CD14-positive monocyte (primary cell): ENCODE data around the gene ATXN1. TPM values are rescaled to one million over a fixed set of nuclear protein-coding genes. Genes with fewer than 3 reads are reported as not detected.

Experiments used
- DNase-seq, 3 donors: peaks; one replicate each; pipeline ENCODE4 v3.0.0-alpha.2; 2011 to 2022
- H2AFZ ChIP-seq: 2 replicates; pipeline ENCODE4 v1.6.0; 2012; ENCODE audit warnings: mild to moderate bottlenecking, low read depth, low read length, inconsistent platforms; ENCODE audit not compliant: insufficient read depth, poor library complexity, severe bottlenecking
- H3K27ac ChIP-seq, 2 donors: 1 replicate in 1 of 2; 2 replicates in 1 of 2; pipeline ENCODE4 v1.5.1; 2012 to 2013; ENCODE audit warnings: low read length in 2 of 2, control low read depth in 1 of 2, inconsistent platforms in 1 of 2, low read depth in 1 of 2, mild to moderate bottlenecking in 1 of 2
- H3K27me3 ChIP-seq, 2 donors: one replicate each; pipeline versions ENCODE4 v1.6.0 to v1.6.1; 2011 to 2013; ENCODE audit warnings: low read length in 2 of 2; ENCODE audit not compliant: control insufficient read depth in 2 of 2, insufficient read depth in 2 of 2
- H3K36me3 ChIP-seq, 2 donors: replicated peaks in 1 of 2; 1 replicate in 1 of 2; 2 replicates in 1 of 2; pipeline versions ENCODE4 v1.5.1 to v1.6.1; 2012 to 2013; ENCODE audit warnings: low read length in 2 of 2, control low read depth in 1 of 2, inconsistent platforms in 1 of 2, mild to moderate bottlenecking in 1 of 2; ENCODE audit not compliant: insufficient read depth in 2 of 2, control insufficient read depth in 1 of 2
- H3K4me1 ChIP-seq, 2 donors: 1 replicate in 1 of 2; 2 replicates in 1 of 2; pipeline versions ENCODE4 v1.5.1 to v1.6.1; 2012 to 2013; ENCODE audit warnings: low read length in 2 of 2, control low read depth in 1 of 2, inconsistent platforms in 1 of 2, mild to moderate bottlenecking in 1 of 2, moderate library complexity in 1 of 2; ENCODE audit not compliant: insufficient read depth in 2 of 2, control insufficient read depth in 1 of 2
- H3K4me2 ChIP-seq: replicated peaks from 2 replicates; pipeline ENCODE3; 2012; ENCODE audit warnings: low read length, moderate library complexity, mild to moderate bottlenecking; ENCODE audit not compliant: poor library complexity, severe bottlenecking; ENCODE audit errors: extremely low read depth
- H3K4me3 ChIP-seq, 3 experiments: fragments of 200-600 bp in 1 of 3; sonication (generic) in 1 of 3; replicated peaks in 1 of 3; 1 replicate in 2 of 3; 2 replicates in 1 of 3; pipeline ENCODE4 v1.5.1; 2011 to 2013; ENCODE audit warnings: low read length in 3 of 3, mild to moderate bottlenecking in 3 of 3, control low read depth in 2 of 3, low read depth in 2 of 3, inconsistent platforms in 1 of 3, moderate library complexity in 1 of 3
- H3K79me2 ChIP-seq: 2 replicates; pipeline ENCODE4 v1.6.0; 2012; ENCODE audit warnings: mild to moderate bottlenecking, control low read depth, inconsistent platforms, low read length, moderate library complexity; ENCODE audit not compliant: insufficient read depth
- H3K9ac ChIP-seq: 2 replicates; pipeline ENCODE4 v1.6.0; 2017; ENCODE audit warnings: low read length, mild to moderate bottlenecking; ENCODE audit not compliant: insufficient read depth, poor library complexity, severe bottlenecking
- H3K9me3 ChIP-seq, 2 donors: replicated peaks in 1 of 2; 1 replicate in 1 of 2; 2 replicates in 1 of 2; pipeline versions ENCODE4 v1.5.1 to v1.6.1; 2012 to 2013; ENCODE audit warnings: low read length in 2 of 2, control low read depth in 1 of 2; ENCODE audit not compliant: control insufficient read depth in 1 of 2, insufficient read depth in 1 of 2
- H4K20me1 ChIP-seq: 2 replicates; pipeline ENCODE4 v1.6.0; 2012; ENCODE audit warnings: mild to moderate bottlenecking, low read length, control low read depth, moderate library complexity; ENCODE audit not compliant: insufficient read depth
- H3K27ac Mint-ChIP-seq, 7 donors: one replicate each; pipeline ENCODE4 v1.8.0; 2020; ENCODE audit warnings: mild to moderate bottlenecking in 7 of 7, mixed read lengths in 7 of 7, moderate library complexity in 6 of 7, inconsistent platforms in 2 of 7
- H3K27me3 Mint-ChIP-seq, 3 donors: one replicate each; pipeline ENCODE4 v1.8.0; 2021 to 2022; ENCODE audit warnings: low read depth in 3 of 3, mild to moderate bottlenecking in 3 of 3, mixed read lengths in 3 of 3, moderate library complexity in 3 of 3, inconsistent platforms in 1 of 3
- H3K36me3 Mint-ChIP-seq, 2 donors: one replicate each; pipeline ENCODE4 v1.8.0; 2020; ENCODE audit warnings: mixed read lengths in 2 of 2, inconsistent platforms in 1 of 2, mild to moderate bottlenecking in 1 of 2
- H3K4me1 Mint-ChIP-seq: one replicate; pipeline ENCODE4 v1.8.0; 2020; ENCODE audit warnings: mild to moderate bottlenecking, mixed read lengths
- H3K4me3 Mint-ChIP-seq, 2 donors: one replicate each; pipeline ENCODE4 v1.8.0; 2020; ENCODE audit warnings: mild to moderate bottlenecking in 2 of 2, mixed read lengths in 2 of 2, moderate library complexity in 1 of 2
- H3K9me3 Mint-ChIP-seq, 7 donors: one replicate each; pipeline ENCODE4 v1.8.0; 2020 to 2022; ENCODE audit warnings: mixed read lengths in 7 of 7, mild to moderate bottlenecking in 6 of 7, moderate library complexity in 6 of 7, inconsistent platforms in 2 of 7
- CTCF ChIP-seq: fragments of 200-600 bp; IDR thresholded peaks from one replicate; pipeline ENCODE4 v1.8.0; 2022; ENCODE audit warnings: antibody characterized with exemption, mild to moderate bottlenecking
- WGBS: methylation state at CpG from one replicate; pipeline ENCODE4 v1.1.5; 2013; ENCODE audit warnings: missing lambda C conversion rate; ENCODE audit not compliant: insufficient coverage; 5-methylcytosine and 5-hydroxymethylcytosine counted together
- intact Hi-C, 2 donors: fragments of 100-400 bp; cut with micrococcal nuclease; formaldehyde crosslinking; loops; one replicate each; pipeline versions ENCODE4 v1.15.0 to v1.15.1; 2023
- polyA plus RNA-seq, 3 donors: library from polyadenylated mRNA; depleted of rRNA in 1 of 3; unstranded in 2 of 3; stranded (reverse) in 1 of 3; fragments of 300-500 nt in 2 of 3; fragments of >200 nt in 1 of 3; fragmentation: Illumina TruSeq in 2 of 3; gene quantifications; 1 replicate in 2 of 3; 2 replicates in 1 of 3; pipeline ENCODE4 v1.2.3, GENCODE V29; 2012 to 2021

The ATXN1 gene
- polyA plus RNA-seq, 3 donors: 8.8 to 19.1 (median 10.9) TPM

- peaks cover 48% of the 10 kb centered on the region for H4K20me1 ChIP-seq
- H3K36me3 ChIP-seq: peaks cover 0 to 31% of the 10 kb centered on the region in 2 donors
- H3K4me1 ChIP-seq: peaks cover 27 to 32% of the 10 kb centered on the region in 2 donors
- Mint-ChIP-seq H3K4me3 (peak overlapping the region in 1 of 2 donors; percentile 79), H3K27ac (peak overlapping the region; percentile 5 to 88 (median 76)), H3K27me3 (peaks cover 0 to 3% (median 1%) of the 10 kb centered on the region in 3 donors), H3K4me1 (peaks cover 40% of the 10 kb centered on the region), H3K36me3 (peaks cover 40 to 44% of the 10 kb centered on the region in 2 donors), H3K9me3 (no peaks in the 10 kb centered on the region)
- no peak for TF ChIP-seq CTCF
- H3K4me3 ChIP-seq: peak overlapping the region in 1 of 3 experiments; percentile 38
- intact Hi-C loops: no loop called here
- H2AFZ ChIP-seq: no peak overlapping the region
- no peaks in the 10 kb centered on the region for H3K79me2 ChIP-seq
- no peak overlapping the region for H3K9ac ChIP-seq
- H3K9me3 ChIP-seq: no peaks in the 10 kb centered on the region
- peak in 1 of 3 donors; percentile 17 for DNase-seq
- peak overlapping the region in 1 of 2 donors; percentile 55 for H3K27ac ChIP-seq
- no peaks in the 10 kb centered on the region for H3K27me3 ChIP-seq
- WGBS: 88% methylated on average over 4 of the region's 21 CpGs
- peak overlapping the region; percentile 47 for H3K4me2 ChIP-seq
These were observed 440.5 kb downstream of the ATXN1 start for GRCh38 chr6:16320533-16321340.

- Mint-ChIP-seq H3K4me1 (peaks cover 40% of the 10 kb centered on the region), H3K27ac (peak overlapping the region; percentile 14 to 88 (median 76)), H3K9me3 (no peaks in the 10 kb centered on the region), H3K36me3 (peaks cover 40 to 41% of the 10 kb centered on the region in 2 donors), H3K4me3 (peak overlapping the region; percentile 44 to 79), H3K27me3 (peaks cover 0 to 3% (median 3%) of the 10 kb centered on the region in 3 donors)
- H2AFZ ChIP-seq: peak overlapping the region; percentile 8
- TF ChIP-seq CTCF: no peak
- peak overlapping the region in 1 of 2 donors; percentile 55 for H3K27ac ChIP-seq
- no peaks in the 10 kb centered on the region for H3K79me2 ChIP-seq
- no peaks in the 10 kb centered on the region for H3K9me3 ChIP-seq
- WGBS: 0% methylated on average over 4 of the region's 16 CpGs
- intact Hi-C loops: no loop called here
- peaks cover 0 to 26% of the 10 kb centered on the region in 2 donors for H3K36me3 ChIP-seq
- peak overlapping the region in 1 of 3 experiments; percentile 38 for H3K4me3 ChIP-seq
- peak overlapping the region; percentile 47 for H3K4me2 ChIP-seq
- peak overlapping the region; percentile 2 for H3K9ac ChIP-seq
- peak; percentile 54 to 67 (median 56) for DNase-seq
- H3K4me1 ChIP-seq: peaks cover 27 to 32% of the 10 kb centered on the region in 2 donors
- H4K20me1 ChIP-seq: peaks cover 48% of the 10 kb centered on the region
- H3K27me3 ChIP-seq: no peaks in the 10 kb centered on the region
These were observed 441.3 kb downstream of the ATXN1 start for GRCh38 chr6:16319813-16320532.
